RWPE2 (cell line): ENCODE measurements around the gene LRMDA.
A peak's percentile ranks its signal among the peaks of the same experiment; 100 is the strongest.

ENCODE experiments used
- ATAC-seq: fragments of 200-7000 bp; cut with Tn5 transposase; 3 replicates; pipeline ENCODE4 v1.9.1; 2021; ENCODE audit warnings: low read depth
- DNase-seq: peaks from one replicate; pipeline ENCODE4 v3.0.0-alpha.2; 2020; ENCODE audit warnings: low spot score
- H3K27ac ChIP-seq: fragments of 450-650 bp; 2 replicates; pipeline ENCODE4 v1.5.1; 2017; ENCODE audit warnings: mild to moderate bottlenecking; ENCODE audit not compliant: poor library complexity, severe bottlenecking
- H3K27me3 ChIP-seq: fragments of 250-450 bp; sonication (Bioruptor Pico); 2 replicates; pipeline ENCODE4 v1.5.1; 2021; ENCODE audit warnings: mild to moderate bottlenecking, moderate library complexity; ENCODE audit not compliant: insufficient read depth, poor library complexity, severe bottlenecking
- H3K36me3 ChIP-seq: fragments of 250-450 bp; sonication (Bioruptor Pico); 2 replicates; pipeline ENCODE4 v1.5.1; 2020; ENCODE audit warnings: low read depth, mild to moderate bottlenecking, moderate library complexity
- H3K4me1 ChIP-seq: fragments of 250-450 bp; sonication (Bioruptor Pico); 2 replicates; pipeline ENCODE4 v1.5.1; 2021; ENCODE audit warnings: mild to moderate bottlenecking, moderate library complexity; ENCODE audit not compliant: insufficient read depth, poor library complexity, severe bottlenecking
- H3K4me3 ChIP-seq: fragments of 250-450 bp; sonication (Bioruptor Pico); 2 replicates; pipeline ENCODE4 v1.5.1; 2021; ENCODE audit warnings: mild to moderate bottlenecking, moderate library complexity; ENCODE audit not compliant: severe bottlenecking
- H3K9me3 ChIP-seq: fragments of 250-450 bp; sonication (Bioruptor Pico); 2 replicates; pipeline ENCODE4 v1.5.1; 2021; ENCODE audit warnings: mild to moderate bottlenecking, moderate library complexity; ENCODE audit not compliant: severe bottlenecking
- TF ChIP-seq, protein P1 (sequence below): fragments of 450-650 bp; IDR thresholded peaks from one replicate; pipeline ENCODE4 v1.5.1; 2017; ENCODE audit warnings: mild to moderate bottlenecking, moderate library complexity; ENCODE audit not compliant: poor library complexity, severe bottlenecking

Gene LRMDA

DNA sequence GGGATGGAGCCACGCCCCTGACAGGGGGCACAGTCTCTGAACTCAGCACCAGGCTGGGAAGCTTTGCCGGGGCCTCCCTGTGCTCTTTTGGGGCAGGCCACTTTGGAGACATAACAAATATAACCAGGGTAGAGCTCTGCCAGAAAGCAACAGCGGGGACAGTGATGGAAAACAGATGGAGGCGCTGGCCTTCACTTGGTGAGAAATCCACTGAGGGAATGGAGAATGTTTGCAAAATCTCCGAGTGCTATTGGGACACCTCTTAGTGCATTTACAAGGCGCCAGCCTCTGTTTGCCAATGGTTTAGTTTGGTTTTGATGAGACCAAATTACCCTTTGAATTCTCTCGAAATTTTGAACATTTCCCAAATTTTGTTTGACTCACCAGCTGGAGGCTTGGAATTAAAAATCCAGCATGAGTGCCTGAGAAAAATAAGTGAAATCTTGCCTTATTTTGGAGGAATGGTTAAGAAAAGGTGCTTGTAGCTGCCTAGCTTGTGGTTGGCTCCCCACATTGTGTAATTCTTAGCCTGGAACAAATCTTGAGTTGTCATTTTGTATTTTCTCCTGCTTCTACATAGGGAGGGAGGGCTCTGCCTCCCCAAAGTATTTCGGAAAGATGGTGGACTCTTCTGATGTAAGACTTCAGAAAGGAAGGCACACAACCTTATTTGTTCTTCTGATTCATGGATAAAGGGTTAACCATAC, 980.5 kb downstream of the LRMDA start:
- H3K27me3 ChIP-seq = no peaks in the 10 kb centered on the region
- H3K4me3 ChIP-seq = no peak overlapping the region
- no peaks in the 10 kb centered on the region for H3K36me3 ChIP-seq
- TF ChIP-seq, protein P1, sequence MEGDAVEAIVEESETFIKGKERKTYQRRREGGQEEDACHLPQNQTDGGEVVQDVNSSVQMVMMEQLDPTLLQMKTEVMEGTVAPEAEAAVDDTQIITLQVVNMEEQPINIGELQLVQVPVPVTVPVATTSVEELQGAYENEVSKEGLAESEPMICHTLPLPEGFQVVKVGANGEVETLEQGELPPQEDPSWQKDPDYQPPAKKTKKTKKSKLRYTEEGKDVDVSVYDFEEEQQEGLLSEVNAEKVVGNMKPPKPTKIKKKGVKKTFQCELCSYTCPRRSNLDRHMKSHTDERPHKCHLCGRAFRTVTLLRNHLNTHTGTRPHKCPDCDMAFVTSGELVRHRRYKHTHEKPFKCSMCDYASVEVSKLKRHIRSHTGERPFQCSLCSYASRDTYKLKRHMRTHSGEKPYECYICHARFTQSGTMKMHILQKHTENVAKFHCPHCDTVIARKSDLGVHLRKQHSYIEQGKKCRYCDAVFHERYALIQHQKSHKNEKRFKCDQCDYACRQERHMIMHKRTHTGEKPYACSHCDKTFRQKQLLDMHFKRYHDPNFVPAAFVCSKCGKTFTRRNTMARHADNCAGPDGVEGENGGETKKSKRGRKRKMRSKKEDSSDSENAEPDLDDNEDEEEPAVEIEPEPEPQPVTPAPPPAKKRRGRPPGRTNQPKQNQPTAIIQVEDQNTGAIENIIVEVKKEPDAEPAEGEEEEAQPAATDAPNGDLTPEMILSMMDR = no peak
- H3K27ac ChIP-seq = no peak overlapping the region
- H3K4me1 ChIP-seq = no peaks in the 10 kb centered on the region
- no peaks in the 10 kb centered on the region for H3K9me3 ChIP-seq
- no peak for ATAC-seq
- no peak for DNase-seq

DNA sequence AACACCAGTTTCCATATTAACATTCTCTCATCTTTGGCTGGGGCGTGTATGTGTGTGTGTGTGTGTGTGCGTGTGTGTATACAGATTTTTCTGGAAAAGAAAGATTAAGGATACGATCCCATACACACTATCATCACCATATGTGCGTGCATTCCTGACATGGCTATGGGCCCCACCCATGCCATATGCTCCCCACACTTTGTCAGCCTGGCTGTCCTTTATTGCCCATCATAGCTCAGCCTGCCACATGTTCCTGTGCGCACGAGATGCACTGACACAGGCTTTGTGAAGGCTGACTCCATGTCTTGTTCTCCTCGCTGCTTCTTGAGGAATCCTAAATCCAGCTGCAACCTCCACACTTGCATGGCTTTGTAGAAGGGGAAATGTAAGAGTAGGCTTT, 984.1 kb downstream of the LRMDA start:
- DNase-seq (no peak), ATAC-seq (no peak)

DNA sequence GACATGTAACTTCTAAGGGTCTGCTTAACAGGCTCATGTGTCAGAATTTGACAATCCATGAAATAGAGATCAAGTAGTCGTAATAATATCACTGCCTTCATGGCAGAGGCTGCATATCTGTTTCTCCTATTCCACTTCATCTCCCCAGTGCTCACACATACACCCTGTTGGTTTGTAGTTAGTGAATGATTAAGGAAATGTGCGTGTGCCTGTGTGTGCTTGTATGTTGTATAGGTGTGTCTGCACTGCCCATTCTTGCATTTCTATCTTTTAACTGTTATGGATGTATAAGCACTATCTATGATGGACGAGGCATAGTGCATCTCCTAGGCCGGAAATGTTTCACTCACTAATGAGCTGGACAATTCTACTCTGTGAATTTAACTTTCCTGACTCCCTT, 985.2 kb downstream of the LRMDA start:
- Histone ChIP-seq H3K27me3 (no peaks in the 10 kb centered on the region), H3K36me3 (no peaks in the 10 kb centered on the region), H3K27ac (no peak overlapping the region), H3K9me3 (no peaks in the 10 kb centered on the region), H3K4me3 (no peak overlapping the region), H3K4me1 (no peaks in the 10 kb centered on the region)
- TF ChIP-seq, protein P1 = no peak
- DNase-seq (no peak), ATAC-seq (no peak)

More for the DNA sequence above, 984.1 kb downstream of the LRMDA start:
- H3K27ac ChIP-seq = no peak overlapping the region
- H3K36me3 ChIP-seq = no peaks in the 10 kb centered on the region
- H3K27me3 ChIP-seq = no peaks in the 10 kb centered on the region
- H3K9me3 ChIP-seq = no peaks in the 10 kb centered on the region
- no peak overlapping the region for H3K4me3 ChIP-seq
- TF ChIP-seq, protein P1 = no peak
- no peaks in the 10 kb centered on the region for H3K4me1 ChIP-seq

DNA sequence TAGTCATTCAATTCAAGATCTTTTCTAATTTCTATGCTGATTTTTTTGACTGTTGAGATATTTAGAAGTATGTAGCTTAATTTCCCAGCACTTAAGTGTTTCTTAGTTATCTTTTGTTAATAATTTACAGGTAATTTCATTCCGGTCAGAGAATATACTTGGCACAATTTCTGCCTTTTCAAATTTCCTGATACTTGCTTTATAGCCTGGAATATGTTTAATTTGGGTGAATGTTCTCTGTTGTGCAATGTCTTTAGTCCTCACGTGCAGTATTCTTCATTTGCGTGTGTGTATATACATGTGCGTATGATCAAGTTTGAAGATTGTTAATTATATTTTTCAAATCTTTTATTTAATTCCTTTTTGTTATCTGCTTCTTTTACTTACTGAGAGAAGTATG, 989.3 kb downstream of the LRMDA start:
- TF ChIP-seq, protein P1 = no peak
- DNase-seq (no peak), ATAC-seq (no peak)
- H3K27me3 ChIP-seq = no peaks in the 10 kb centered on the region
- no peaks in the 10 kb centered on the region for H3K4me1 ChIP-seq
- H3K36me3 ChIP-seq = no peaks in the 10 kb centered on the region
- H3K27ac ChIP-seq = no peak overlapping the region
- no peaks in the 10 kb centered on the region for H3K9me3 ChIP-seq
- H3K4me3 ChIP-seq = no peak overlapping the region

DNA sequence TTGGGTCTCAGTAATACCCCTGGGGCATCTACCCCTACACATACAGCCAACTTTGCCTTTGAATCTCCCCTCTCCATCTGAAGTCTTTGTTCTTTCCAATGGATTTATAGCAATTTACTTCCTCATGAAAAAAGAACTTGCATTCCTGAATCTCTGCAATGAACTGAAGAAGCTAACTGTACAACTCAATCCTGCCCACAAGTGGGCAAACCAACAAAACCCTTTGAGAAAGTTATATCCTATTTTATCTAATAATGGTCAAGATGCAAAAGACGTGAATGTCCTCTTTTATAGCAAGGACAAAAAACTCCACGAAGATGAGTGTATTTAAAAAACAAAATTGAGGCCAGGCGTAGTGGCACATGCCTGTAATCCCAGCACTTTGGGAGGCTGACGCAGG, 991.3 kb downstream of the LRMDA start:
- no peaks in the 10 kb centered on the region for H3K4me1 ChIP-seq
- ATAC-seq = no peak
- H3K27me3 ChIP-seq = no peaks in the 10 kb centered on the region
- TF ChIP-seq, protein P1 = peak; percentile 9
- H3K27ac ChIP-seq = no peak overlapping the region
- no peak overlapping the region for H3K4me3 ChIP-seq
- H3K36me3 ChIP-seq = no peaks in the 10 kb centered on the region
- no peak for DNase-seq
- no peaks in the 10 kb centered on the region for H3K9me3 ChIP-seq
